ENCODE measurements around the gene PILRB.
"Not testable (repeated sequence)": the region's sequence is repeated elsewhere in the genome, so short reads cannot be mapped to it uniquely, and the experiment has no call there.

PILRB gene

GRCh38 chr7:100378114-100378755, 20.3 kb downstream of the PILRB start:
- no peak for DNase-seq

DNA sequence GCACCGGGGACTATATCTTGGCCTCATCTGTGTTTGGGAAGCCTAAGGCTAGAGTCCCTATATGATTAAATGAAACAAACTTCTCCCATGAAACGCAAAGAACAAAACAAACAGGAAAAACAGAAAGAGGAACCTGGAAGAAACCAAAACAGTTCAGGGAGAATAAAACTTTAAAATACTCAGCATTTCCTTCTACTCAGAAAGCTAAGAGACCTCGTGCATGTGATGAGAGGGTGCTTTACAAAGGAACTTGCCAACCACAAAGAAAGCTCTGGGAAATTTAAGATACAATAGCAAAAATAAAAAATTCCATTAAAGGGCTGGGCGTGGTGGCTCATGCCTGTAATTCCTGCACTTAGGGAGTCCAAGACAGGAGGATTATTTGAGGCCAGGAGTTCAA, 22.3 kb downstream of the PILRB start:
- DNase-seq, result no peak

GRCh38 chr7:100381531-100382233, 23.8 kb downstream of the PILRB start:
- DNase-seq, result not testable (repeated sequence)

GRCh38 chr7:100382234-100382853, 24.4 kb downstream of the PILRB start:
- not testable (repeated sequence) for DNase-seq

GRCh38 chr7:100384628-100385294, 26.8 kb downstream of the PILRB start:
- no peak for DNase-seq

DNA sequence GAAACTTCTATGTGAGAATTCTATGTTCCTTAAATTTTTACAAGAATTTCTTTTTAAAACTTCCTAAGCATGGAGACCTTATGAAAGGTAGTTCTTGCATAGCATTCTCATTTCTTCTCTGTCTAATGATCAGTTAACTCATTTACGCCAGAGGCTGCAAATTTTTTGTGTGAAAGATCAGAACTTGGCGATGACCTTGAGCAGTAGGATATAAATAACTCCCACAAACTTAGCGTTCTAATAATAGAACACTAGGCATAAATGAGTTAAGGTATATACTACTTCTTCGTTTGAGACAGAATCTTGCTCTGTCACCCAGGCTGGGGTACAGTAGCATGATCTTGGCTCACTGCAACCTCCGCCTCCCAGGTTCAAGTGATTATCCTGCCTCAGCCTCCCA, 29.0 kb downstream of the PILRB start:
- DNase-seq, result no peak

DNA sequence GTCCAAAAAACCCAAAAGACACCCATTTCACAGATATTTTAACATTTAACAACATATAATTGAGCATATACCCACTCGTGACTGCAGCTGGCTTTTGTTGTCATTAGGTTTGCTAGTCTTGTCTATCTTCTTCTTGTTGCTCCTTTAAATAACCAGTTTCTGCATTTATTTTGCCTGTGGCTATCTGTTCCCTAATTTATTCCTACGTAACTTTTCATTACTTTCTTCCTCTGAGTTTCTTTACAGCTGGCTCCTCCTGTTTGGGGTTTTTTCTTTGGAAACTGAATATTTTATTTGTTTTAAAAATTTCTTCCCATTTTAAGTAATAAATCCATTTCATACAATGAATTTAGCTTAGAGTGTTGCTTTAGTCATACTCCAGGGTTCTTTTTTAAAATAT, 29.8 kb downstream of the PILRB start:
- DNase-seq, result no peak

GRCh38 chr7:100389437-100390088, 31.6 kb downstream of the PILRB start:
- DNase-seq, result no peak

DNA sequence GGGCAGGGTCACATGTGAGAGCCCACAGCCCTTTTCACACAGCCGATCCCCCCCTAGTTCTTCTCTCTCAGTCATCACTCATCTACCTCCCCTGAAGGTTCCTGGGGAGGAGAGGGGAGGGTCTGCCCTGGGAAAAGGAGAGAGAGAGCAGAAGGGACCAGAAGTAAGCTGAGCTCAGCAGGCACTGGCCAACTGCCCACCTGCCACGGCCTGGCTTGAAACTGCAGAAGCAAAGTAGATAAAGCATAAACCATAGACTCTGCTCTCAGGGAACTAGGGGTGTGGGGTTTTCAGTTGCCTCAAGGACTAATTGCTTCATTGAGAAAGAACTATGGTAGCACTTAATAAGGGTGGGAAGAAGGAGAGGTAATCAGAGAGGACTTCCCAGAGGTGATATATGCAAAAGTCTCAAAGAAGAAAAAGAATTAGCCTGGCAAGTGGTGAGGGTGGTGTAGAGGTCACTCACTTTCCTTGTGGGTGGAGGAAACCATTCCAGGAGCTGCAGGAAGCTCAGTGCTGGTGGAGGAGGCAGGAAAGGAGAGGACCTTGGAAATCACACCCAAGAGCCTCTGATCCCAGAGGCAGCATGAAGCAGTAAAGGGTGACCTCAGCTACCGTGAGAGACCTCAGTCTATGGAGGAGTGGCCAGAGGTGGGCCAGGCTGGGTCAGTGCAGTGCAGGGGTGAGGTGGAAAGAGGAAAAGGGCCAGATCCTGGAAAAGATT, 32.5 kb downstream of the PILRB start:
- no peak for DNase-seq

DNA sequence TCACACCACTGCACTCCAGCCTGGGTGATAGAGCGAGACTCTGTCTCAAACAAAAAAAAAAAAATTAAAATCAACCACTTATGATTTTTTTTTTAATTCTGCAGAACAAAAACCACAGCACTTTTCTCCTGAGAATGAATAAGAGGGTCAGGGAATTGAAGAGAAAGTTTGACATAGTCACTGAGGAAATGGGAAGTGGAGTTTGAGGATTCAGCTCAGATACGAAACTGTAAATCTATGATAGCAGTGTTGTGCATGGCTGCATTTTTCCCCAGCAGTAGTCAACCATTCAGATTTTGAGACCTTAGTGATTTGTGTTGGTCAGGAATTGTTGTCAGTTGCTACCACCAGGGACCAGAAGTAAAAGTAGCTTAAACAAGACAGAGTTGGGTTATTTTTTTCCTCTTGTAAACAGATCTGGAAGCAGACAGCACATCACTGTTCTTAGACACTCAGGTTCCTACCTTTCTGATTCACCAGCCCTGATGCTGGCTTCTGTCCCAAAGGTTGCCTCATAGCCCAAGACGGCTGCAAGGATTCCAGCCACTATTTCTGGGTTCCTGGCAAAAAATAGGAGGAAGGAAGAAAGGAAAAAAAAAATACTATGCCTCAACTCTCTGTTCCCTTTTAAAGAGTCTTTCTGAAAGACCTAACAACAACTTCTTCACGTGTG, 35.5 kb downstream of the PILRB start:
- DNase-seq, result no peak

GRCh38 chr7:100394077-100394476, 36.2 kb downstream of the PILRB start:
- DNase-seq, result no peak

GRCh38 chr7:100396421-100396982, 38.6 kb downstream of the PILRB start:
- peak; percentile 52 for DNase-seq

DNA sequence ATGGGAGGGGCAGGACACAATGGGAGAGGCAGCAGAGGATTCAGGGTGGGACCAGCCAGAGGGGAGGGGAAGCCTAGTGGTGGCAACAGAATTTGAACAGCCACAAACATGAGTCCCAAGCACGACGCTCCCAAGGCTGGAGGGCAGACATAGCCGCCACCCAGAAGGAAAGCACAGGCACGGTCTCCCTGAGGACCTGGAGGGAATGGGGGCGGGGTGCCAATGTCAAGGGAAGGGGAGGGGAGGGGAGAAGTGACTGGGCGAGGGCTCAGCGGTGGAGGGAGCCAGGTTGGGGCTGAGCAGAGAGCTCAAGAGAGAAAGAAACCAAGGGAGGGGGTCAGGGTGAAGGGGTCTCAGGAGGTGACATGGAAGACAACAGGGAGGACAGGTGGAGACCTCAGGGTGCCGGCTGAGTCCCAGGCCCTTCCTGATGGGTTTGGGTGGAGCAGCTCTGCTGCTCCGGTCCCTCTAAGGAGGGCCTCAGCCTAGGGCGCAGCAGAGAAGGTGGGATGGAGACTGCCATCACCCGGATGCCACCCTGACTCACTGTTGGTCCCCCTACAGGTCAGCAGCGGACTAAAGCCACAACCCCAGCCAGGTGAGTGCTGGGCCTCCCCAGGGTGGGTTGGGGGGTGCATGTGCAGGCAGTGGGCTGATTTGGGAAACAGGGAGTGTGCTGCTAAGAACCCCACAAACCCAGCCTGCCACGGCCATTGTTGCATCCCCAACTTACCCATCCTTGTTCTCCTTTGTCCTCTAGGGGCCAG, 39.6 kb downstream of the PILRB start:
- DNase-seq, result no peak

- no peak for DNase-seq
Observed at GRCh38 chr7:100398239-100398638, 40.3 kb downstream of the PILRB start.

GRCh38 chr7:100400041-100400440, 42.1 kb downstream of the PILRB start:
- DNase-seq, result no peak

GRCh38 chr7:100400656-100401055, 42.7 kb downstream of the PILRB start:
- no peak for DNase-seq

DNA sequence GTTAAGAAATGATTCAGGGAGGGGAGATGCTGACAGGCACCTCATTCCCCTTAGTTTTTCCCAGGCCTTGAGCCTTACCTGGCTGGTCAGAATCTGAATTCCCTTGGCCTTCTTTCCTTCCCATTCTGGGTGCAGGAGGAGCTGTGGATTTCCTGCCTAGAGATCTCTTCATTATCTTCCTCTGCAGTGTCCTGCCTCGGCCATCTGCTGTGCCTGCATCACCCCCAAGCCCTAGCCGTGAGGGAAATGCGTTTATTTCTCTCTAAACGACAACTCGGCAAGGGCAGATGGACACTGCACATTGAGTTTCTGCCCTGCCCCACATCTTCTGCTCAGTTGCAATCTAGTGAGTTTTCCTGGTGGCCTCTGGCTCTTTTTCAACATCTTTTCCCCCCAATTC, 43.9 kb downstream of the PILRB start:
- DNase-seq, result no peak

DNA sequence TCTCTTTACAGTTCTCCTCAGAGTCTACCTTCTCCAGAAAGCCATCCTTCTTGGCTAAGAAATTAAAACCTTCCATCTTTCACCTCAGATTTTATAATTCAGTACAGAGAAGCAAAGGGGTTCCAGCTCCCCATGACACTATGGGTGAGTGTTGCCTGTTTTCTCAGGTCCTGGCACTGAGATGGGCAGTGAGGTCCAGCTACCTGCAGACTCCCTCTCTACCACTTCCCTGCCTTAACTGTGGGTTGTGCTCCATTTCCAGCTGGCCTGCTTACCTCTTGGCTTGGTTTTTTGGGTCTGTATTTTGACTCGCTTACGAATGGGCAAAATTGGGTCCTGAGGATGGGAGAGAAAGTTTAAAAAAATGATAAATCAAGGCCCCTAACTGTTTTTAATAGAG, 44.3 kb downstream of the PILRB start:
- DNase-seq, result no peak

DNA sequence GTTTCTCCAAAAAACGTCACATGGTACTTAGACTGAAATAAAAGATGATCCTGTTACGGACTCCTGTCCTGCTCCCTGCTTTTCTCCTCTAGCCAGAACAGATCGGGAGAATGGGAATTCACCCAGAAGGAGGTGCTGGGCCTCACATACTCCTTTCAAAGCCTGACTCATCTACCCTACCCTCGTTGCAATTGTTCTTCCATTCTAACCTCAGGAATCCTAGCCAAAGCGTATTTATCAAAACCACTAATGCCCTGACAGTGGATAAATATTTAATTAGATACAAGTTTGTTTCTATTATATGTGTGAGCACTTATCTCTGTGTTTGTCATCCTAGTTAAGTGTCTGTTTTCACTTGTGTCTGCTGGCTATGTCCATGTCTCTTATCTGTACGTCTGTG, 48.9 kb downstream of the PILRB start:
- DNase-seq, result no peak

DNA sequence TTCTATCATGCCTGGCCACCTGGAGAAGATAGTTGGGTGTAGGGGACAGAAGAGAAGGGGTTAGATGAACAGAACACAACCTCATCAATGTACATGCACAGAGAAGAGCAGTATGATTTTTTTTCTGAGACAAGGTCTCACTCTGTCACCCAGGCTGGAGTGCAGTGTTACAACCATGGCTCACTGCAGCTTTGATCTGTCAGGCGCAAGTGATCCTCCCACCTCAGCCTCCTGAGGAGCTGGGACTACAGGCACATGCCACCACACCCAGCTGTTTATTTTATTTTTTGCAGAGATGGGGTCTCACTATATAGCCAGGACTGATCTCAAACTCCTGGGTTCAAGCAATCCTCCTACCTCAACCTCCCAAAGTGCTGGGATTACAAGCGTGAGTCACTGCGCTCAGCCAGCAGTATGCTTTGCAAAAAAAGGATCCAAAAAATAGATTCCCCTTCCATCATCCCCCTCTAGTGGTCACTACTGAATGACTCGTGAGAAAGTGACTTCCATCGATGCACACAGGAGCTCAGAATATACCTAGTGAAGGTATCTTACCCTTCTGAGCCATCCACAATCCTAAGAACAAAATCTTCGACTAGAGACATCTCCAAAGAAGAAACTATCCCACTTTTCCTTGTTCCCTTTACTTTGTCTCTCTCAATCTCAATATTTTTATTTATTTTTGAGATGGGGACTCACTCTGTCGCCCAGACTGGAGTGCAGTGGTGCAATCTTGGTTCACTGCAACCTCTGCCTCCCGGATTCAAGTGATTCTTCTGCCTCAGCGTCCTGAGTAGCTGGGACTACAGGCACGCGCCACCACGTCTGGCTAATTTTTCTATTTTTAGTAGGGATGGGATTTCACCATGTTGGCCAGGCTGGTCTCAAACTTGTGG, 49.6 kb downstream of the PILRB start:
- DNase-seq, result peak; percentile 49

All from central memory CD4-positive, alpha-beta T cell (primary cell).